Activated CD4-positive, alpha-beta T cell treated with anti-CD3 and anti-CD28 coated beads, Interleukin-10, Interleukin-2, amounts not matched to agents 100 ng/mL and 50 ng/mL, durations not matched to agents 16 hours and 8 hours (primary cell): ENCODE data around the gene EHD1.

Experiments
- DNase-seq: peaks from one replicate; pipeline ENCODE4 v3.0.0-alpha.2; 2020

Gene EHD1

DNA sequence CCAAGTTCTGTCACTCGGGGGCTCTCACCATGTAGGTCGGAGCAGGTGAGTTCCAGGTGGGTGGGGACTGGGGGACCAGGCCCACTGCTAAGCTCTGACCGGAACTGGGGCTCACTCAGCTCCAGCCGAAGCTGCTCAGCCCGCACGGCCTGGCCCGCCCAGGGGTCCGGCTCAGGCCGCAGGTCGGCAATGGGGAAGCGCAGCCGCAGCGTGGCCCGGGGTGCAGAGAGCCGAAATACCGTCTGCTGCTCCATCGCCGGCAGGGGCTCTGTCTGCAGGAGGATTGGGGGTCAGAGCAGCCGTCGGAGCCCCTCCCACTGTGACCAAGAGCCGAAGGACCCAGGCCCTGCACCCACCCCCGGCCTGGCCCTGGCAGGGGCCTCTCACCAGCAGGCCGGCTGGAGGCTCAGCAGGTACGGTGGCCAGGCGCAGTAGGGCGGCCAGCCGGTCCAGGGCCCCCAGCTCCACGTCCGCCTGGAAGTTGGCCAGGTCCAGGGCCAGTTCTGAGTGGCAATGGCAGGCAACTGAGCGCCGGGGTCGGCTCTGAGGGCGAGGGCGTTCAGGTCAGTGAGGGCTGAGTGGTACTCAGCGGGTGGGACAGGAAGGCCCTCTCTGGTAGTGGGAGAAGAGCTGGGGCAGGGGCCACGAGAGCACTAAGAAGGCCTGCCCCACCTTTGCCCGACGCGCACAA is 31.4 kb upstream of the EHD1 start:
- DNase-seq = no peak

DNA sequence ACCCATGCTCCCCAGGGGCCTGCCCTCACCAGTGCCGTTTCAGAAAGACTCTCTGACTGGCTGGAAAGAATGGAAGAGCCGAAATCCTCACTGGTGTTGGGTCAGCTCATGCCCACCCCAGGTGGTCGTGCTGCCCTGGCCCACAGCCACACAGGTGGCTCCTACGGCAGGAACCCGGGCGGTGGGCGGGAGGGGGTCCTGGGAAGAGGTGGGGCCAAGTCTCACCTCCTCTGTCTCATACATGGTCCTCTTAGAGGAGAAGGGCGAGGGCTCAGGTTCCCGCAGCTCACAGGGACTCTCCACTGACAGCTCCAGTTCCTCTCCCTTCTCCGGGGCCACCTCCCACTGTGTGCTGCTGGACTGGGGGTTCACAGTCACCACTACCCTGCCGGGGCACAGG is 30.3 kb upstream of the EHD1 start:
- DNase-seq = no peak

DNA sequence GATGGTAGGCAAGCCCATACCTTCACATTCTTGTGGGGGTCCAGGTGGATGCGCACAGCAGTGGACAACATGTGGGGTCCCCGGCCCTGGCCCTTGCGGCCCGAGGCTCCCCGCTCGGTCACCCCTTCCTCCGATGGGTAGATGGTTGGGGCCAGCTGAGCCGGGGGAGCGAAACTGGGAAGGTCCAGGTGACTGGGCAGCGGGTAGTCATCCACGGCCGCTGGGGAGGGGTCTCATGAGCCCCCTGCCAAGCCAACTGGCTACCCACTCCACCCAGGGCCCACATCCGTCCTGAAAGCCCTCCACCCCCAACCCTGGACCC is 27.9 kb upstream of the EHD1 start:
- DNase-seq = no peak

DNA sequence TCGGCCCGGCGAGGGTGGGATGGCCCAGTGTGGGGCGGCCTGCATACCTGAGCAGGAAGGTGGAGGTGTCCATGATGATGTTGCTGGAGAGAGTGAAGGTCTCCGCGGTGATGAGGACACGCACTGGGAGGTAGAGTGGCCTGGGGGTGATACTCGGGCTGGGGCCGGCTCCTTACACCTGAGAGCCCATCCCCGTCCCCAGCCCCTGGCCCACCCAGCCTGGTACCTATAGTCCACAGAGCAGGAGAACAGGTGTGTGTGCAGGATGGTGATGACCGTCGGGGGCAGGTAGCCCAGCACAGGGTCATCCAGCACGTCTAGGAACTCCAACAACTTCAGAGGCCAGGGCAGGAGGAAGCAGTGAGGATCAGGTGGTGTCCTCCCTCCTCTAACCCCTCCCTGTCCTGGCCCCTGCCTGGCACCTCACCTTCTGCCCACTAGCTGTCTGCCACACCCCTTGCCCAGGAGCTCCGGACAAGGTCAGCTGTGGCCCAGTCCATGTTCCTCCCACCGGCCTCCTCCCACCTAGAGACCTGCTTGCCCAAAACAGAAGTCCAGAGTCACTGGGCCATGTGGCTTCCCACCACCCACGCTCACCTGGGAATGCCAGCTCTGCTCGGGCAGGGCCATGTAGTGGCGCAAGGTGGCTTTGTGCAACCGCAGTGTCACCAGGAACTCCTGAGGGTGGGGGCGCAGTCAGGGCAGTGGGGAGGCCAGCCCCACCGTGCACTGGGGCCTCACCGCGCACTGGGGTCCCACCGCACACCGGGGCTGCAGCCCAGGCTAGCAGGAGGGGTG is 27.3 kb upstream of the EHD1 start:
- DNase-seq = no peak

DNA sequence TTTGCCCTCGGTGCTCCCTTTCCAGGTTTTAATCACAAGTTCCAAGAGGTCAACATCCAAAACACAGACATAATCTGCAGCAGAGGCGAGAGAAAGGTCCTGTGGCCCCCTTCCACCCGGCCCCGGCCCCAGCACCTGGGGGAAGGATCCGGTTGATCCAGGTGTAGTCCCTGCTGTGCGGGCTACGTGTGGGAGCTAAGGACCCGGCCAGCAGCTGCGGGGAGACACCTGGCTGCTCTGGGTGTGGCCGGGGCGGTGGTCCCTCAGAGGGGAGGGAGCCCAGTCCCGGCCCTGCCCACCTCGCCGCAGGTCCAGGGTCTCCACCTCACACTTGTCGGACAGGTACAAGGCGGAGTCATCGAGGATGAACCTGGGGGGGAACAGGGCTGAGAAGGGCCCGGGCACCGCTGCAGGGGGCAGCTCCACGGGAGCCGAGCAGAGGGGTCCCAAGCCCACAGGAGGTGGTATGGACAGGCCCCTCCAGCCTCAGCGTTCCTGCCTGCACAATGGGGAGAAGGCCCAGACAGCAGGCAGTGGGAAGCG is 24.9 kb upstream of the EHD1 start:
- no peak for DNase-seq

DNA sequence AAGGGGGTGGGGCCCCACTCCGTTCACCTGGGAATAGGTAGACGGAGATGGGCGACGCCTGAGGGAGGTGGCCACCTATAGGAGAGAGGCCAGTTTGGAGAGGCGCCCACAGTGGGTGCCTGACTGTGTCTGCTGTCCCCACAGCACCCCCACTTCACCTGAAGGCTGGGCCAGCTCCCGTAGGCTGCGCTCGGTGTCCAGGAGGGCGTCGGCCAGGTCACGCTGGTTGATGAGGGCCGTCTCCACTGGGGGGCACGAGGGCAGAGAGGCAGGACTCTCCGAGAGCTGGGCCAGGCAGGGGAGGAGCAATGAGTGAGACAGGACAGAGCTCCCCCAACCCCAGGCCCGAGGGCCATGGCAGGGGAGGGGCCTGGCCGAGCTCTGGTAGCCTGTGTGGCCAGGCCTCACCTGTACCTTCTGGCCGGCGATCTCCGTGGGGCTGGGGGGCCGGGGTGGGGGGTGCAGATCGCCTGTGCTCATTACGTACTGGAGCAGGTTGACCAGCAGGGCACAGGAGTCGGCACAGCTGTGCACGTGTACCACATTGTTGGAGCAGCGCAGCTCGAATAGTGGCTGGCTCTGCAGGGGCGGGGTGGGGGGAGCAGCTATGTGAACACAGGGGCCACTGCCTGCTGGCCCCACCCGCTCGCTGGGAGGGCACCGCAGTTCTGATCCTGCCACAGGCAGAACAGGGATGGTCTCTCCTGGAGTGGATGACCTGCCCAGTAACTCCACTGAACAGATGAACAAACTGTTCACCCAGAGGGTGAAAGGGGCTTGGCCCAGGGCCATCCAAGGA is 23.9 kb upstream of the EHD1 start:
- DNase-seq = no peak

DNA sequence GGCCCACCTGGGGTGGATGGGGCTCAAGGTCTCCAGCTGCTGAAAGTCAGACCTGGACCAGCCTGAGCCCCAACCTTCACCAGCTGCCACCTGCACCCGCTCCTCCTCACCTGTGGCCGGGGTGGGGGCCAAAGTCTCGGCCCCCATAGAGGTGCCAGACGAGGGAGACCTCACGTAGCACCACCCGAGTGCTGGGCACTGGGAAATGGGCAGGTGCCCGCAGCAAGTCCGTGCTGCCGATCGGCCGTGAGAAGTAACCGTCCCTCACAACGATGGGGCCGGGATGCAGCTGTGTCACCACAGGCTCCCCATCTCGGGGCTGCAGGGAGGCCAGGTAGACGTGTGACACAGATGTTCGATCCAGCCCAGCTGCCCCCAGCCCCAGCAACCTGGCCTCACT is 22.4 kb upstream of the EHD1 start:
- no peak for DNase-seq

DNA sequence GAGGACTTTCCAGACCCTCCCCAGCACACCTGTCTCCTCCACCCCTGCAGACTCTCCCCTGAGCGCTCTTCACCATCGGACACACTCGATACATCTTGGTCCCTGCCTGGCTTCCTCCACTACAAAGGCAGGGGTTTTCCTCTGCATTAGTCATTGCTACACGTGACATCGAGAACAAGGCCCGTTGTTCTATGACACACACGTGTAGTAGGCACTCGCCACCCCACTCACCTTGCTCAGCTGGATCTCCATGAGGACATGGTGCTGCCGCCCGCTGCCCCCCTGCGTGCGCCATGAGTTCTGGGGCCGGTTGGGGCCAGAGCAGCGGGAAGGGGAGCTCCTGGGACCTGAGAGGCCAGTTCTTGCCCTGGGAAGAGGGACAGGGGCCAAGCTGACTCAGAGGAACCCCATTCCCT is 21.9 kb upstream of the EHD1 start:
- DNase-seq = peak; percentile 88

DNA sequence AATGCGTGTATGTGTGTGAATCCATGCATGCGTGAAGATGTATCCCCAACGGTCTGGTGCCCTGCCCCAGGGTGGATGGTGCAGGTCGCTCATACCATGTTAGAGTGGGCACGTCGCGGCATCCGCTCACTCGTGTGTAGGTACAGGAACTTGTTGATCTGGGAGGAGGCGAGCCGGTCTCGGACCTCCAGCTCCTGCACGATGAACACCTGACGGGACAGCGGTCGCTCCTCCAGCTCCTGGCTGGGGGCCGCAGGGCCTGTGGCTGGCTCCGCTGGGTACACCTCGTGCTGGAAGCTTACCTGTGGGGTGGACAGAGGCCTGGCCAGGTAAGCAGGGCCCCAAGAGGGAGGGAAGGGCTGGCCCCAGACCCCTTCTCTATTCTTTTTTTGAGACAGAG is 20.1 kb upstream of the EHD1 start:
- no peak for DNase-seq

DNA sequence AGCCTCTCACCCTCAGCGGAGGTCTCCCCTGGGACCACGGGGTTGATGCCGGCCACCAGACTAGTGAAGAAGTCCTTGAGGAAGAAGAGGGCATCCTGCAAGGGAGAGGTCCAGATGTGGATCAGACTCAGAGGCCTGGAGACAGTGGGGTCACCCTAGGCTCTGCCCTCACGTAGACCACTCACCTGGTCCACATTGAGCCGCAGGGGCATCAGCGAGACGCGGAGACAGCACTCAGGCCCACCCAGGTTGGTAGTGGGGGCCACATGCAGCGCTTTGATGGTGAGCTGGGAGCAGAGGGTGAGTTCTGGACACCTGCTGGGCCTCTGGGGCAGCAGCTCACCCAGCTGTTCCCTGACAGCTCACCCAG is 19.6 kb upstream of the EHD1 start:
- DNase-seq = no peak

DNA sequence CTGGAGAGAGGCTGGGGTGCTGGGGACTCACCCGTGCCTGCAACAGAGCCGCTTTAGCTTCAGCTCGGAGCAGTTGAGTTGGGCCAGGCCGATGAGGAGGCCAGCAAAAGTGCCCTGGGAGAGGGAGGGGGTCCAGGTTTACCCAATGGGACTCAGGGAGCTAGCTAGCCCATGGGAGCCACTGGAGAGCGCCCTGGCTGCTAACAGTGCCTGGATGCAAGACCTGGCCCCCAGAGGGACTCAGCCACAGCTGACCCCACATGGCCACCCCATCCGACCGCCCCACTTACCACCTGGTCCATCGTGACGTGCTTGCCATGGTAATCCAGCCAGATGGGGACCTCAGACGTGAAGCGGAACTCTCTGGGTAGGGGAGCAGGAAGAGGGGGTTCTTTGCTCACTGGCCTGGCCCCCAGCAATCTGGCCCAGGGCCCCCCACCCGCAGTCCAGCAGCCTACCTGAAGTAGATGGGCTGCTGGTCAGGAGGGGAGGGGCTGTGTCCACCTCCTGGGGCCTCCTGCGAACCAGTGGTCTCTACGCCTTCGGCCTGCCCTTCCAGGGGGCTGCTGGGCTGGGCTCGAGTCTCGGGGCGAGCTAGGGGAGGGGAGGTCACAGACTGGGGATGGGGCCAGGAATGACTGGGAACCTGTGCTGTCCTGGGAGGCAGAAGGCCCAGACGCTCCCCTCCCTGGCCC is 19.1 kb upstream of the EHD1 start:
- DNase-seq = no peak

DNA sequence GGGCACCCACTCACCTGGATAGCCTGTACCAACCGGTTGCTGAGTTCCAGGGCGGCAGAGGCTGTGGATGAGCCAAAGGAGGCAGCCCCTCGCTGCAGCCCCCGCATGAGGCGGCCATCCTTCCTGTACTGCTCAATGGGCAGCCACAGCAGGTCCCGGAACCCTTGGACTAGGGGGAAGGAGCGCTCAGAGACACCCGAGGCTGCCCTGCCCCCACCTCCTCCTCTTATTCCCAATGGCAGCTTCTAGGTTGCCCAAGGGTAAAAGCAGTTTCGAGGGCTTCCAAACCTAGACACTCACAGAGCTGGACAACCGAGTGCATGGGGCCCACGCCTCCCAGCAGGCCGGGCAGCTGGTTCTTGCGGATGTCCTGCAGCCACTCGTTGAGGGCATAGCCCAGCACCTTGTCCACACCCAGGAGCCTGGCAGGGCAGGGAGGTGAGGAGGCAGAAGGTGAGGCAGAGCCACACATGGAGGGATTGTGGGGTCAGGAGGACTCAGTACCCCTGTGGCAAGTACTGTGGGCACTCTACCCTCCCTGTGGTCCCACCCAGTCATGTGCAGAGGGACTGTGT is 18.1 kb upstream of the EHD1 start:
- no peak for DNase-seq

DNA sequence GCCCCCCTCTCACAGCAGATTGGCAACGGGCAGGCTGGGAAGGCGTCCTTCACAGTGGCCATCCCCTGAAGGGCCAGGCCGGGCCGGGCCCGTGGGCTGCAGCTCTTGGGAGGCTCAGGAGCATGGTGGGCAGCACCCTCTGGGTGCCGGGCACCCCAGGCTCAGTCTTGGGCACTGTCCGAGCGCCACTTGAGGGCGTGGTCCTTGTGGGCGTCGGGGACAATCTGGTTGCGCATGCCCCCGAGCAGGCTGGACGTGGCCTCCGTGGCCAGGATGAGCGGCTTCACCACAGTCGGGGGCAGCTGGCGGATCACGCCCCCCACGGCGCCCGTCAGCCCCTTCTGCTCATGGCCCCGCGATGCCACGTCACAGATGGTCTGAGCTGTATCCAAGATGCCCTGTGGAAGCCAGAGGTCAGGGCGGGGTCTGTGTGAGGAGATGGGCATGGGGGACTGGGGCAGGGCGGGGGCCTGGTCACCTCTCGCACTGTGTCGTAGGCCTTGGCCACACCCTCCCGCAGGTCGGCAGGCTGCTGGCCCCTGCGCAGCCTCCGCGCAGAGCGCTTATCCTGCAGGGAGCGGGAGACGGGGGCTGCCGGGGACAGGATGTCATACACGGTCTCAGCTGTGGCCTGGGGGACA is 16.5 kb upstream of the EHD1 start:
- no peak for DNase-seq

DNA sequence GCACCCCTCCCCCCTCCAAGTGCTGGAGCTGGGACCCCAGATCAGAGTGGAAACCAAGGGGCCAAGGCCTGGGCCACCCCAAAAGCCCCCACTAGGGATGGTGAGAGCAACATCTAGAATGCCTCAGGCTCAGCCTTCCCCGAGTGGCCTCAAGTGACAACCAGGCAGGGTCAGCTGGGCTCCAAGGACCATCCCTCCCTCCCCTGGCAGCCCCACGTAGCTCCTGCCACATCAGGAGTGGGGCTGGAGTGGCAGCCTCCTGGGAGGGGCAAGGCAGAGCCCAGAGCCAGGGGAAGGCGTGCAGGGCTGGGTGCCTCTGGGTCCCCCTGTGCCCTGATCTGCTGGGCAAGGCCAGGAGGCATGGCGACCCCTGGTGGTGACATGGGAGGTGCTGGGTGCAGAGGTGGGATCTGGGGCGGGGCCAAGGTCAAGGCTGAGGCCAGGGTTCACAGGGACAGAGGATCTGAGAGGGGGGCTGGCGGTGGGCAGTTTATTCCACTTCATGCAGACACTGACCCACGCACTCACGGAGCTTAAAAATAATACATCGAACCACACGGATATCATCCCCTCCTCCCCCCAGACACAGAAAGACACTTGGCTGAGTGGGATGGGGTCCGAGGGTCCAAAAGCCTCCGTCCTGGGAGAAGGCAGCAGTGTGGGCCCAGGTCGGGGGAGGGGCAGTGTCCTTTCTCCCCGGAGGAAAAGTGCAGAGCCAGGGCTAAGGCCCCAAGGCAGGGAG is 15.8 kb upstream of the EHD1 start:
- DNase-seq = peak; percentile 91

DNA sequence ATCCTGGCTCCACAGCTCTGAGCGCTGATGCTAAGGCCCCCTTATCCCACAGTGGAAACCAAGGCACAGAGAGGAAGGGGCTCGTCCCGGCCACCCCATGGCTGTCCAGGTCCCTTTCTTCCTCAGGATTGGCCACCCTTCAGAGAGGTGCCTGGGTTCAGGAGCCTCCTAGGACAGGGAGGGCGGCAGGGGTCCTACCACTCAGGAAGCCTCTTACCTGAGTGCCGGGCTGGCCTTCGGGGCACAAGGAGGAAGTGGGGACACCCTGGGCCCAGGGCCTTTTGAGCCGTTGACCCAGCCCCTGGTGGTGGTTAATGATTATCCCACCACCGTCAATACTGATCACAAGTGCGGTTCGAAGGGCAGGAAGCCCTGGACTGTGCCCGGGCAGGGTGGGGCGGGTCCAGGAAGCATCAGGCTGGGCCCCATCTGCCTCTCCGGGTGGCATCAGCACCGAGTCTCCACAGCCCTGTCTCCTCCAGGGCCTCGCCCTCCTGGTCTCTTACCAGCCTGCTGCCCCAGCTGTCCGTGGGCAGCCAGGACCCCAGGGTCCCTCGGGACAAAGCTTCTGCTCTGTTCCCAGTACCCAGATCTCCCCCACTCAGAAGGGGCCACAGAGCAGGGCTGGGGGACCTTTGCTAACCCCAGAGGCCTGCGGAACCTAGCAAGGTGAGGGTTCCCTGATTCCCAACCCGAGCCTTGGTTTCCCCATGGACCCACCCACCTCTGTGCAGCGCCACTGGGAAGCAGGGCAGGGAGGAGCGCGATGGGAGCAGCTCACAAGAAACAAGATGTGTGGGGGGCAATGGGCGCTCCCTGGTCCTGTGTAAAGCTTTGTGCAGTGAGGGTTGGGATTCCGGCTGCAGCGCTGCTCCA is 15.0 kb upstream of the EHD1 start:
- no peak for DNase-seq

DNA sequence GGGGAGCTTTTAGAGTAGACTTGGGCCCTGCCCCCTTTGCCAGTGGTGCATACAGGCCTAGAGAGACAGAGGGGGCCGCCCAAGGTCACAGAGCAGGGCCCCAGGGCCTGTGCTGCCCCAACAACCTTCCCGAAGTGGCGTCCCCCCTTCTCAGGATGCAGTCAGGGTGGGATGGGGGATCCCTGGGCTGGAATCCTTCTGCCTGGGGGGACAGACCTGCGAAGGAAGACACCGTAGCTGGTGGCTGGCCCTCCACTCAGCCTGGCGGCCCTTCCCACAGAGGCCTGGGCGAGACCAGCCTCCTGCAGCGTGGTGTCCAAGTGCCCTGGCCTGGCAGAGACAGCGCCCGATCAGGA is 14.4 kb upstream of the EHD1 start:
- DNase-seq = no peak

DNA sequence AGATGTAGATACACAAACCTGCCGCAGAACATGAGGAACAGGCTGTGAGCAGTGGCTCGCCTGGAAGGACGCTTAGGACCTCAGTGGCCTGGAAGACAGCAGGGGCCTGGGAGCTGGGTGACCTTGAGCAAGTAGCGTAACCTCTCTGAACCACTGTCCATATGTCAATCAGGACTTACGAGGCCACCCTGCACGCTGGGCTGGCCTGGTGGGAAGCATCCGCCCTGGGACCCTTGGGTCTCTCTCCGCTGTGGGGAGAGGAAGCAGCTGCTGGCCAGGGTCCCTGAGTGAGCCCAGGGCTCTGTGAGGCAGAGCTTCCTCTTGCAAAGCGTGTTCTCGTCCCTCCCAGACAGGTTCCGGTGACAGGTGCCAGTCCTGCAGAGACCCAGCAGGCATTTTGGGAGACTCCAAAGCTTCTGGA is 14.0 kb upstream of the EHD1 start:
- no peak for DNase-seq

DNA sequence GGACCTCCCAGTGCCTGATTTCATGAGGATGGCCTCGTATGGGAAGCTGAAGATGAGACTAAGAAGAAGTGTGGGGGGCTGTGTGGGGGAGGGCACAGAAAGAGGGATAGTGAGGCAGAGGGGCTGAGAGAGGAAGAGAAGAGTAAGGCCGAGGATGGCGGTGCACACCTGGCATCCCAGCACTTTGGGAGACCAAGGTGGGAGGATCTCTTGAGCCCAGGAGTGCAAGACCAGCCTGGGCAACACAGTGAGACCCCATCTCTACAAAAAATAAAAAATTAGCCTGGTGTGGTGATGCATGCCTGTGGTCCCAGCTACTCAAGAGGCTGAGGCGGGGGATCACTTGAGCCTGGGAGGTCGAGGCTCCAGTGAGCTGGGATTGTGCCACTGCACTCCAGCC is 13.5 kb upstream of the EHD1 start:
- no peak for DNase-seq

DNA sequence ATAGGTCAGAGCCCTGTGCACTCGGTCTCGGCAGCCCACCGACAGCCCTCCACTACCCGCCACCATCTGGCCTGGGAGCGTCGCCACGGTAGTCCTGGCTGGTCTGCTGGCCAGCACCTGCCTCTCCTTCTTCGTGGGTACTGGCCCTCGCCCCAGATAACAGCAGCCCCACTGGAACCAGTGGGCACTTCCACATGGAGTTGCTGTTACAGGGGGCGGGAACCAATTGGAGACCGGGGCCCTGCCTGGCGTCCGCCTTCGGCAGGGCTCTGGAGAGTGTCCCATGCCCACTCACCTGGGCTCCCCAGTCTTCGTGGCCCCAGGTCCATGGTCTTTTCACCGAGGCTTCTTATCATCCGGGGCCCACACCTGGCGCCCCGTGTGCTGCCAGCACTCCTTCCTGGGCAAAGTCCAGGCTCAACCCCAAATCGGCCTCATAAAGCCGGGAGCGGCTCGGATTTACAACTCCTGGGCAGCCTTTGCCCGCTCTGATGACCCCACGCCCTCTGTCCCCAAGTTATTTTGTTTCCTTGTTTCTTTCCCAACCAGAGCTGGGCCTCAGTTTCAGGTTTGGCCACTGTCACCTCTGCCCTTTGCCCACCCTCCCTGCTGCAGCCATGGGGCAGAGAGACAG is 12.9 kb upstream of the EHD1 start:
- DNase-seq = no peak

DNA sequence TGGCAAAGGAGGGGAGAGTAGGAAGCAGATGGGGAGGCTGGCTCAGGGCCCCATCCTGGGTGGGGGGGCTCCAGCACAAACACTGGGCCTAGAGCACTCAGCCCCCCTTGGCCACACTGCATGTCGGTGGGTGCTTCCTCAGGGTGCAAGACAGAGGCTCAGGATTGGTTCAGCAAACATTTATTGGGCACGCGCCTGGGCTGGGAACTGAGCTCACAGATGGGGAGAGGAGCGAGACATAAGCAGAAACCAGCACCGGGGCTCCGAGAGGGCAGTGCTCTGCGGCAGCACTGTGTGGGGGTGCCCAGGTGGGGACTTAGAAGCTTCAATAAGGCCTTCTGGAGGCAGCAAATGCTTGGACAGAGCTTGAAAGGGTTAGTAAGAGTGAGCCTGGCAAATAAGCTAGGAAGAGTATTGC is 12.1 kb upstream of the EHD1 start:
- DNase-seq = no peak
